ENCODE data around the gene EMILIN2.
"Not testable (repeated sequence)": the region's sequence is repeated elsewhere in the genome, so short reads cannot be mapped to it uniquely, and the experiment has no call there.

Gene EMILIN2

DNA sequence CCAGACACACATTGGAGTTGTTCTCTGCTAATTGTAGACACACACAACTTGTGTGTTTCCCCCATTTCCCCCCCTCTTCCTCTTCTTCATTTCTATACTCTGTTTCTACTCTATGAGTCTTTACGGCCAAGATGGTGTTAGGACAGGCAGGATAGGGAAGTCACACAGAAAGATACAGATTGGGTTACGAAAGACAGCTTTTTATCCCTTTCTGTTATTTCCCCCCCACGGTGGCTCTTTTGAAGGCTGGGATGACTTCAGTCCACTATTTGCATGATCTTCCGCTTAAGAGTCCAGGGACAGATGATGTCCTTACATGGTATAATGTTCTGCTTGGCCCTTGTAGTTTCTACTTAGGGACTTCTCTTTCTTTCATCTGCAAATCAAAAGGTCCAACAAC lies 1.6 kb upstream of the EMILIN2 start:
- no peak for DNase-seq

DNA sequence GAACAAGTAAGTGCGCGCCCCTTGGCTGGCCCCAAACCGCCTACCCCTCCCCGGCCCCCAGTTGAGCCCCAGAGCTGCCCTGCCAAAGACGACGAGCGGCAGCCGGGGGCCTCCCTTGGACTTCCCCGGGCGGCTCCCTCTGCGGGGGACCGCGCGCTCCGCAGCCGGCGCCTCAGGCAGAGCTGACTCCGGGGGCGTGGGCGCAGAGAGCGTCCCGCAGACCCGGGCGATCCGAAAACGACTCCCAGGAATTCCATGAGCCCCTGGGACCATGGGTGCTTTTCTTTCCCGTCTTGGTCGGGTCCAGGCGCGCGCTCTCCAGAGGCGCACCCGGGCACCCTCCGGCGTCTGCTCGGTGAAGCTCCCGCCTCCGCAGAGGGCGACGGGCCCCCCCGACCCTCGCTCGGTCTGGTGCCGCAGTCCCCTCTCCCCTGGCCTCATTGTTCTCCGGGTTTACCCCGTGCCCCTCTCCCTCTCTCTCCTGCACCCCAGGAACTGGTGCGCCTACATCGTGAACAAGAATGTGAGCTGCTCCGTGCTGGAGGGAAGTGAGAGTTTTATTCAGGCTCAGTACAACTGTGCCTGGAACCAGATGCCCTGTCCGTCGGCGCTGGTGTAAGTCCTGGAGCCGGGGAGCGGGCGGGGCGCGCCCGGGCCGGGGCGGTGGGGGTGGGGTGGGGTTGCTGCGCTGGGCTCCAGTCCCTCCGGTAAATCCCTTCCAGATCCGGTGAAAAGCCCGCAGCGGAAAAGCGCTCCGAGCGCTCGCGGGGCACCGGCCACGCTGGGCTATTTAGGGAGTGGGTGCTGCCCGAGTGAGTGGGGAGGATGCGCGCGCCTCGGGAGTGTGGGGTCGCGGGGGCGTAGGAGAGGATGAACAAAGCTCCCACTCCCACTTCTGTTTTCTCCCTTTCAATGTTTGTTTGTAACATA lies 776 bp downstream of the EMILIN2 start:
- no peak for DNase-seq

DNA sequence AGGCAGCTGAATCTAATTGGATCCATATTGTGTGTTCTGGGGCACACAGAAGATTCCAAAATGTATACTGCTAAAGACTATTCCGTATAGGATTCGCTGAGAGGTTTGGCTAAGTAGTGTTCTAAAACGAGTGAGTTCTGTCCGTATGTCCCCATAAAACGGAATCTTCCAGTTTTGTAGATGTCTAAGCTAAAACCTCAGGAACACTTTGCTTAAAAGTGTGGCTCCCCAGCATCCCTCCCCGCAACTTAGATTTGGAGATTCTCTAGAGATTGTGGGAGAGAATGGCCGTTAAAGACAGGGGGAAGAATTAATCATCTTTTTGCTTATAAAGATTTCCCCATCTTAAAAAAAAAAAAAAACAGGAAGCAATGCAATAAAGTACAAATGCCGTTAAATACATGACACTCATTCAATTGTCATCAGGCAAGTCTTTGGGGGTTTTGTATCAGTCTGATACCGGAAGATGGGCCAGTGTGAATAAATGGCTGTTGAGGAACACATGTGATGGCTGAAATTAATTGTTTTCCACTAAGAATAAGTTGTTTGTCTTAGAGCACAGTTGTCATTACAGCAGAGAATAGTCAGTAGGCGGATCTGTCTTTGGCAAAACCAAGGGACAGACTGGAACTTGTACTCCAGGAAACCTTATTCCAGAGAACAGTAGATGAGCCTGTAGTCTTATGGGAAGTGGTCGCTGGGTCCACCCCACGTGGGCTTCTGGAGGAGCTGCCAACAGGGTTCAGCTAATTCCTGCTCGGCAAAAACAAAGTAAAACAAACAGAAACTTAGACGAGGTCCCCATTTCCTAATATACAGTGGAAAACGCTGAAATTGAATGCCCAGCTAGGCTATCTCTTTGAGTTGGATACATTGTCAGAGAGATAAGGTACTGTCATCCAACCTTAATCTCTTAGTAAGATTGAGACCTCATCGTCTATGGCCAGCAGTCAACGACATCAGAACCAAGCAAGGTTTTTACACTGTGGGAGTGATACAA lies 1.7 kb downstream of the EMILIN2 start:
- no peak for DNase-seq

DNA sequence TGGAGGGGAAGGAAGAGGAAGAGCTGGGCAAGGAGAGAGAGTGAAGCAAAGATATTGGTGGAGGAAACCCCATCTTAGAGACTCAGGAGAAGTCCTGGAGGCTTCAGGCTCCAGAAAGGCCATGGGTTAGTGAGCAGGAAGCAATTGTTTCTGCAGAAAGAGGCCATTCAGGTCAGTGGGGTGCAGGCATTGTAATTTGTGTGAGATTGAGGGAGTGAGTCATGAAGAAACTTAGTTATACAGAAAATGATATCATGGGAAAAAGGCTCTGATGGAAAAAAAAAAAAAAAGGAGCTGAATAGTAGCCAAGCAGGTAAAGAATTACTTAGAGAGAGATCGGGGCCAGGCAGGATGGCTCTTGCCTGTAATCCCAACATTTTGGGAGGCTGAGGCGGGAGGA lies 4.0 kb downstream of the EMILIN2 start:
- no peak for DNase-seq

DNA sequence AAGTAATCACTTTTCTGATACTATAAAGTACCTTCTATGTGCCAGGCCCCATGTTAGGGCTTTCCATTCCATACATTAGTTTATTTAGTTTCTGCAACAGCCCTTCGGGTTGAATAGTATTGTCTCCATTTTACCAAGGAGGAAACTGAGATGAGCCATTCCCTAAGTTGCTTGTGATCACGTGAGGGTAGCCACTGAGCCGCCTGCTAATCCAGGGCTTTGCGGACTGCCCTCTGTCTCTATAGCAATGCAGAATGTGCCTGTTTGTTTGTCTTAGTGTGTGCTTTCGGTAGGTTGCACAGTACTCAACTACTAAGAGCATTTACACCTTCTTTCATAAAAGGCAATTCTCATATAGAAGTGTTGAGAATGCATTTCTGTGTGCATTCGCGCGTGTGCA lies 5.0 kb downstream of the EMILIN2 start:
- no peak for DNase-seq

DNA sequence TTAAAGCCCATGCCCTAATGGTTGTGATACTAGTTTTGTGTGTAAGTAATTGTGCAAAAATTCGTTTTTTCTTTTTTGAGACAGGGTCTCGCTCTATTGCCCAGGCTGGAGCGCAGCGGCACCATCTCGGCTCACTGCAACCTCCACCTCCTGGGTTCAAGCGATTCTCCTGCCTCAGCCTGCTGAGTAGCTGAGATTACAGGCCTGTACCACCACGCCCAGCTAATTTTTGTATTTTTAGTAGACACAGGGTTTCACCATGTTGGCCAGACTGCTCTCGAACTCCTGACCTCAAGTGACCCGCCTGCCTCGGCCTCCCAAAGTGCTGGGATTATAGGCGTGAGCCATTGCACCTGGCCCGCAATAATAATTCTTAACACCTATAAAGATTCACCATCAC lies 5.7 kb downstream of the EMILIN2 start:
- DNase-seq: not testable (repeated sequence)

DNA sequence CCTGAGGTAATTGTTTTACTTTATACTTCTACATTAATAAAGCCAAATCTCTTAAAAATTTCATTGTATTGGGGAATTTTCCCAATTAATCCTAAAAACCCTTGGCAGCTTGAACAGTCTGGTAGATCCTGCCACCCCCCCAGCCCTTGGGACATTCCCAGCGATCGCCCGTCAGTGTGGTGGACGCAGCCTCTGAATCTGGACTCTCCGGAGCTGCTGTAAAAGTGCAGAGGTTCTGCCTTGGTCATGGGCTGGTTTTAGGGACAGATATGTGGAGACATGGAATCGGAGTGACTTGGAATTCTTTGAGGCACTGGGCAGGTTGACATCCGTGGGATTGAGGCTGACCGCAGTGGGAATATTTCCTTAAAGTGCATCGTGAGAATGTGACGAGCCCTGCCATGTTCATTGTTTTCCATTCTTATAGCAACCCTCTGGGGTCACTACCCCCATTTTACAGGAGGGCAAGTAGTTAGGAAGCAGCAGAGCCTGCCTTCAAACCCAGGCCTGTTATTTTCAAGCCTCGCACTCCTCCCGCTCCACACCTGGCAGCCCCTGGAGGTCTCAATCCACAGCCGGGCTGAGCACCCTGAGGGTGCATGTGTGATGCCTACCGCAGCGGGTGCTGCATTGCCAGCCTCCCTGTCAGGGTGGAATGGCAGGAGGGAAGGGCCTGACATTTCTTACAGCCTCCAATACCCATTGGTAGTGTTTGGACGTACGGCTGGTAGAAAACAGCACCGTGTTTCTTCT lies 6.5 kb downstream of the EMILIN2 start:
- no peak for DNase-seq

DNA sequence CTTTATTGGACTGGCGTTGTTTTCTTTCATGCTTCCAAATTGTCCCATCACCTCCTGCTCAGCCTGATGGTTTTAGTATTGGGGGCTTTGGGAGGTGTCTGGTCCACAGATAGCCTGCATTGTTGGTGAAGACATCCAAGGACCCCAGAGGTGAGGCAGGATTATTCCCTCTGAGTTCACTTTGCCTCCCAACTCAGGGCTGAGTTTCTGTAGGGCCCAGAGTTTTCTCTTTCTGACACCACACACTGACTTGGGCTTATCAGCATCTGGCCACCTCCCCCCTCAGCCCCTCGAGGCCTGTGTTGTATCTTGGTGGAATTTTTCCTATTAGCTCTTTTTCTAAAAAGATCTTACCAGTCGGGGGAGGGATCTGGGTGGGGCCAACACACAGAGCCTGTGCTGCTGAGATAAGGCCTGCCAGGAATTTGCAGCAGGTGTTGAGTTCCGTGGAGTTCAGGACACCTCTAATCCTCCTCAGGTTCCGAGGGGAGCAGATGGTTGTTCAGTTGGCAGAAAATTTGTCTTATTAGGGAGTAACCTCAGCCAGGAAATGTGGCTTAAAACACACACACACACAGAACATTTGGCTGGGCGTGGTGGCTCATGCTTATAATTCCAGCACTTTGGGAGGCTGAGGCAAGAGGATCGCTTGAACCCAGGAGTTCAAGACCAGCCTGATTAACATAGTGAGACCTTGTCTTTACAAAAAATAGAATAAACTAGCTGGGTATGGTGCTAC lies 7.3 kb downstream of the EMILIN2 start:
- DNase-seq: no peak

DNA sequence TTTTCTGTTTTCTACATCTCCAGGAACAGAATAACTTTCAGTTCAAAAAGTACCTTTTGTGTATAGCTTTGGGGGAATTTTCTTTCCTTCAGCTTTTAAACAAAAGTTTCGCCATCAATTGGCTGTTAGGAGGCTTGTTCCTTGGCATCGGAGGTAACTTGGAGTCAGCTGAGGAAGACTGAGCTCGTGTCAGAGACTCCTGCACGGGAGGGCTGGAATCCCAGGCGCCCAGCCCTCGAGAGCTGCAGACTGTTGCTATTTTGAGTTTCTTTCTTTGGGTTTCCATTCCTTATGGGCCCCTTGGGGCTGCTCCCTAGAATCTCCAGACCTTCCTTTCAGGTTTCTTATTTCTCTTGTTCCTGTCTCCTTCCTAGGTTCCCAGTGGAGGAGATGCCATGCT lies 8.1 kb downstream of the EMILIN2 start:
- no peak for DNase-seq

DNA sequence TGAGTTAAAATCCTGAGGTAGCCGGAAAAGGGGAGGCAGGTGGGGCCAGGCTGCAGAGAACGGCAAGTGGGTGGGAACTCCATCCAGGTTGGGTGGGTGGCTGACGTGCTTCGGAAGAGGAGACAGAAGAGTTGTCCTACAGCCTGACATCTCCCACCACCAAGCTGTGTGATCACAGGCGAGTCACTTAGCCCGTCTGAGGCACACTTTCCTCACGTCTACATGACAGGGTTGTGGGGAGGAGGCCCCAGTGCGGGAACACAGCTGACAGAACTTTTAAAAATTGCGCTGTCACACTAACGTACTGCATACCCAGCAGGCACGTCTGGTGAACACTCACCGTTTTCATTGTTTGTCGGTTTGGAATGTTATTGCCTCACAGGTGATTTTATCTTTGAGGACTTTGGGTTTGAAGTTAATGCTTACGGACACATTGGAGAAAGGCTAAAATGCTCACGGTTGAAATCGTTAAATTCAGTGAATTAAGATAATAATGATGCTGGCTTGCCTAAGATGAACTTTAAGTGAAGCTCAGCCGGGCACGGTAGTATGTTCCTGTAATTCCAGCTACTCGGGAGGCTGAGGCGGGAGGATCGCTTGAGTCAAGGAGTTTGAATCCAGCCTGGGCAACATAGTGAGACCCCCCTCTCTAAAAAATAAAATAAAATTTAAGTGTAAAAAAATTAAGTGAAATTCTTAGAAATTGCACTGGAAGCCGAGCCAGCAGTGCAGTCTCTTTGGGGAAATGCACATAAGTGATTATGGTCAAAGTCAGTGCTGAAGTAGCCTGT lies 8.9 kb downstream of the EMILIN2 start:
- no peak for DNase-seq

DNA sequence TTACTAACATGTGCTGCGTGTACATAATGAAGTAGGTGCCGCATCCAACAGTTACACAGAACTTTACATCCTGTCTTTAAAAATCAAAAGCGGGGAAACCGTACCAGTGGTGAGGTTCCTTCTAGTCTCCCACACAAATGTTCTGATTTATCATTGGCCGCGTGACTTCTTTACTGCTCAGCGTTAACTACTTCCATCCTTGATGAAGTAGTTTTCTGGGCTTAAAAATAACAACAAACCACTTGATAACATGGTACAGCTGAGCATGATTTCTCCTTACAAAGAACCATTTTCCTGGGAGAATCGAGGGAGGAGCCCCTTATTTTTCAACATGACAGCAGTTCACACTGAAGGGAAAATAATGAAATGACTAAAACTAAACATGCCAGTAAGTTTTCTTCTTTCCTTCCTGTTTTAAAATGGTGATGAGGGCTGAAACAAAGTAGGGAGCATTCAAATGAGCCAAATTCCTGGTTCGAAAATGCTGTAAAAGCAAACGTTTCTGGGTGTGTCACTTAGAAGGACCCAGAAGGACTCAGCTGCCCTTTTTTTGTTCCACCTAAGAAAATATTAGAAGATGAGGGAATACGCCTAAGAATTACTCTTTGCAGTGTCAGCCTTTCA lies 9.9 kb downstream of the EMILIN2 start:
- DNase-seq: no peak

DNA sequence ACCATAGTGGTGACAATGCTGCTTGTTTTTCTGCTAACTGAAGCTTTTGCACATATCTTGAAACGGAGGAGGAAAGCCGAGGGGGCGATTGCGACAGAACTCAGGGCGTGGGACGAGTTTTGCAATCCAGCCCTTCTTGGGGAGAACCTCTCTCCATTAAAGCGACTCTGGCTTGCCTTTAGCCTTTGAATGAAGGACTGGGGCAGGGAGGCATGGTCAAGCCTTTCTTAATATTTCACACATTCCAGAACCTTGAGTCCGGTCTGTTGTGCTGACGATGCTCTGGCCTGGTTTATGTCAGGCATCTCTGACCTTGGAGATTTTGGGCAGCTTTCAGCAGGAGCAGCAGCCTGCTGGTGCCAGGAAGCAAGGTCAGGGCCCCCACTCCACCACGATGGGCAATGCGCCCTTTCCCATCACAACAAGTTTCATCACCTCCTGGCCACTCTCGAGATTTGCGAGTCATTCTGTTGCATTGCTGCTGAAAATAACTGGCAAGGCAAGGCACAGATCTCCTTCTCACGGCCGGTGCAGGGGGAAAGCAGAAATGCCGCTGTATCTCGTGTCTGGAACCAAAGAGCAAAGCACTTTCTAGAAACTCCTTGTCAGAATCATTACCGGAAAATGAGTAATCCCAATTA lies 10.8 kb downstream of the EMILIN2 start:
- no peak for DNase-seq

DNA sequence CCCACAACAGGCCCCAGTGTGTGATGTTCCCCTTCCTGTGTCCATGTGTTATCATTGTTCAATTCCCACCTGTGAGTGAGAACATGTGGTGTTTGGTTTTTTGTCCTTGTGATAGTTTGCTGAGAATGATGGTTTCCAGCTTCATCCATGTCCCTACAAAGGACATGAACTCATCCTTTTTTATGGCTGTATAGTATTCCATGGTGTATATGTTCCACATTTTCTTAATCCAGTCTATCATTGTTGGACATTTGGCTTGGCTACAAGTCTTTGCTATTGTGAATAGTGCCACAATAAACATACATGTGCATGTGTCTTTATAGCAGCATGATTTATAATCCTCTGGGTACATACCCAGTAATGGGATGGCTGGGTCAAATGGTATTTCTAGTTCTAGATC lies 13.6 kb downstream of the EMILIN2 start:
- not testable (repeated sequence) for DNase-seq

DNA sequence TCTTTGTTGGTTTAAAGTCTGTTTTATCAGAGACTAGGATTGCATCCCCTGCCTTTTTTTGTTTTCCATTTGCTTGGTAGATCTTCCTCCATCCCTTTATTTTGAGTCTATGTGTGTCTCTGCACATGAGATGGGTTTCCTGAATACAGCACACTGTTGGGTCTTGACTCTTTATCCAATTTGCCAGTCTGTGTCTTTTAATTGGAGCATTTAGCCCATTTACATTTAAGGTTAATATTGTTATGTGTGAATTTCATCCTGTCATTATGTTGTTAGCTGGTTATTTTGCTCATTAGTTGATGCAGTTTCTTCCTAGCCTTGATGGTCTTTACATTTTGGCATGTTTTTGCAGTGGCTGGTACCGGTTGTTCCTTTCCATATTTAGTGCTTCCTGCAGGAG lies 17.2 kb downstream of the EMILIN2 start:
- DNase-seq: not testable (repeated sequence)

DNA sequence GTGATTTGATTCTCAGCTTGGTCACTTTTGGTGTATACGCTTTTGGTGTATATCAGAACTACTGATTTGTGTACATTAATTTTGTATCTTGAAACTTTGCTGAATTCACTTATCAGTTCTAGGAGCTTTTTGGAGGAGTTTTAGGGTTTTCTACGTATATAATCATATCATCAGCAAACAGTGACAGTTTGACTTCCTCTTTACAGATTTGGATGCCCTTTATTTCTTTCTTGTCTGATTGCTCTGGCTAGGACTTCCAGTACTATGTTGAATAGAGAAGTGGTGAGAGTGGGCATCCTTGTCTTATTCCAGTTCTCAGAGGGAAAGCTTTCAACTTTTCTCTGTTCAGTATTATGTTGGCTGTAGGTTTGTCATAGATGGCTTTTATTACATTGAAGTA lies 19.7 kb downstream of the EMILIN2 start:
- not testable (repeated sequence) for DNase-seq

DNA sequence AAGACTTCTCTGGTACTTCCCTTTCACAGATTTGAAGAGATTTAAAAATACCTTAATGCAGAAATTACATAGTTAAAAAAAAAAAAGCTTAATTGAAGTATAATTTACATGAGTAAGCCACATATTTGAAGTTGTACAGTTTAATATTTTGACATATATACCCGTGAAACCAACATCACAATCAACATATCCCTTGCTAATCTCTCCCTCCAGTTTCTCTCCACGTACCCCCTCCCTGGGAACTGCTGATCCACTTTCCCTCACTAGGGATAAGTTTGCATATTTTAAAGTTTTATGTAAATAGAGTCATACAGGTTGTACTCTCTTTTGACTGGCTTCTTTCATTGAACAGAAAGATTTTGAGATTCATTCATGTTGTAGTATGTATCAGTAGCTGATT lies 22.4 kb downstream of the EMILIN2 start:
- no peak for DNase-seq

DNA sequence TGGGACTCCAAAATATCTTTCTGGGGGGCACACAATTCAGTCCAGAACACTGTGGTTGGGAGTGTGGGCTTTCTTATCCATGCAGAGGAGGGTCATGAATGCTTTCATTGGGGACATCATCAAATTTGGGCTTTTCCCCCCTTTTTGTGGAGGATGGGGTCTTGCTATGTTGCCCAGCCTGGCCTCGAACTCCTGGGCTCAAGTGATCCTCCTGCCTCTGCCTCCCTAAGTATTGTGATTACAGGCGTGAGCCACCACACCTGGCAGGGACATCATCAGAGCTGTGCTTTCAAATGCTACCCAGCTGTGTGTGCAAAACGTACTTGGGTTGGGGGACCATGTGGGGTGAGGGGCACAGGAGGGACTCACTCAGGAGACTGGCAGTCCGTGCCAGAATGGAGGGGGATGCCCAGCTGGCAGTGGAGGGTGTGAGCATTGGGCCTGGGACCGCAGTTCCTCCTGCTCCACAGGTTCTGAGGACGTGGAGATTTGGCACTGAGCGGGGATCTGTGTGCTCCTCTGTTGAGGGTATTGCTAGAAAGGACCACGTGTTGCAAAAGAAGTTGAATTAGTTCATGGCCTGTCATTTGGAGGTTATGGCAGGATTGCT lies 24.4 kb downstream of the EMILIN2 start:
- no peak for DNase-seq

DNA sequence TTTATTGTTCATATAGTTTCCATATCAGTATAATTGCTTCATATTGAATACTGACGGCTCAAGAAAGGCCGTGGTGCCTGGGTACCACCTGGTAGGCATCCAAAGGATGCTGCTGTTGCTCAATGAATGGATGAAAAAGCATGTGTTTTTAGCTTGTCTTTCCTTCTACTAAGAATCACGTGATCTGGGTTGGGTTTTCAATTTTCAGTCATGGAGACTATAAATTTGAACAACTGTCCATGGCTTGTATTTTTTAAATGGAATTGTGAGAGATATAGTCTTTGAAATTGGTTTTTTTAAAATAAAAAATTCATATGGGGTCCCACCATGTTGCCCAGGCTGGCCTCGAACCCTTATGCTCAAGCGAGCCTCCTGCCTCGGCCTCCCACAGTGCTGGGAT lies 25.3 kb downstream of the EMILIN2 start:
- DNase-seq: no peak

DNA sequence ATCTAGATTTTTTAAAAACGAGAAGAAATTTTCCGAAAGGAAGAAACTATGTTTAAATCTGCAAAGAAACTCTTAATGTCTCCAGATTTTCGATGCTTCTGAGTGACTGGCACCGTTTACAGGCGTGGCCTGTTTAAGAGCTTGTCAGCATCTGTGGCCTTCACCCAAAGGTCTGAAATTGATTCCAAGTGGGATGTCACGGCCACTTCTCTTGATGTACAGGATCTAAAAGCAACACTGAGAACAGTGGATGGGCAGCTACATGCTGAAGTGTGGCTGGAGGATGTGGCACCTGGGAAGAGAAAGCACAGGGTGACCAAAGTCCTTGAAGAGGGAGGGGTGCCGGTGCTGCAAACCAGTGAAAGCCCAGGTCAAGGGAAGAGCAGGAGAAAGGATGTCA lies 28.0 kb downstream of the EMILIN2 start:
- no peak for DNase-seq
